ENCODE measurements around the gene SLC39A6.

DNA sequence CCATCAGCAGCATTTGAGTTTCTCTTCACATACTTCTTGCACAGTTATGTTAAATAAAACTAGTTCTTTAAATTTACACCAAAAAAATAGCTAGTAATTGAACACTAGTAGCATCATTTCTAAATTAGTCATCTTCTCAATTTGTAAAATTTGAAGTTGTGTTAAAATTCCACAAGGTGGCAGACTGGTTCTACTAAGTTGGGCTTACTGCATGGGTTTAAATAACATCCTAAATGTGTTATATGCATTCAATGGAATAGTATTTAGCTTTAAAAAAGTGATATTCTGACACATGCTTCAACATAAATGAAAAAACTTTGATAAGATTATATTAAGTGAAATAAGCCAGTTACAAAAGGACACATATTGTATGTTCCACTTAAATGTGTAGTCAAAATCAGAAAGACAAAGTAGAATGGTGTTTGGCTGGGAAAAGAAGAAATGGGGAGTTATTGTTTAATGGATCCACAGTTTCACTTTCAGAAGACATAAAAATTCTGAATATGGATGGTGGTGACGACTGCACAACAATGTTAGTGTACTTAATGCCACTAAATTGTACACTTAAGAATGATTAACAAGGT is 33.1 kb downstream of the SLC39A6 start:
- no peak for TF ChIP-seq TCF7L2 (IDR thresholded peaks at IDR 0.05; ENCODE audit: low read depth, low read length)
- TF ChIP-seq, protein P1, sequence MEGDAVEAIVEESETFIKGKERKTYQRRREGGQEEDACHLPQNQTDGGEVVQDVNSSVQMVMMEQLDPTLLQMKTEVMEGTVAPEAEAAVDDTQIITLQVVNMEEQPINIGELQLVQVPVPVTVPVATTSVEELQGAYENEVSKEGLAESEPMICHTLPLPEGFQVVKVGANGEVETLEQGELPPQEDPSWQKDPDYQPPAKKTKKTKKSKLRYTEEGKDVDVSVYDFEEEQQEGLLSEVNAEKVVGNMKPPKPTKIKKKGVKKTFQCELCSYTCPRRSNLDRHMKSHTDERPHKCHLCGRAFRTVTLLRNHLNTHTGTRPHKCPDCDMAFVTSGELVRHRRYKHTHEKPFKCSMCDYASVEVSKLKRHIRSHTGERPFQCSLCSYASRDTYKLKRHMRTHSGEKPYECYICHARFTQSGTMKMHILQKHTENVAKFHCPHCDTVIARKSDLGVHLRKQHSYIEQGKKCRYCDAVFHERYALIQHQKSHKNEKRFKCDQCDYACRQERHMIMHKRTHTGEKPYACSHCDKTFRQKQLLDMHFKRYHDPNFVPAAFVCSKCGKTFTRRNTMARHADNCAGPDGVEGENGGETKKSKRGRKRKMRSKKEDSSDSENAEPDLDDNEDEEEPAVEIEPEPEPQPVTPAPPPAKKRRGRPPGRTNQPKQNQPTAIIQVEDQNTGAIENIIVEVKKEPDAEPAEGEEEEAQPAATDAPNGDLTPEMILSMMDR (IDR thresholded peaks at IDR 0.05): peak; percentile 37; the same call in 1 of the 2 replicates

All from Panc1 (cell line).